K562 treated with DMSO at 1 percent for 24 hours (cell line): ENCODE data around the gene SYNRG. TPM values are rescaled to one million over a fixed set of nuclear protein-coding genes. Genes with fewer than 3 reads are reported as not detected.

Source experiments
- total RNA-seq: library from RNA; unstranded; fragments of 300-600 nt; gene quantifications from 2 replicates; pipeline ENCODE4 v1.2.3, GENCODE V29; 2022; ENCODE audit warnings: low read depth; ENCODE audit not compliant: insufficient read depth

Gene SYNRG, protein sequence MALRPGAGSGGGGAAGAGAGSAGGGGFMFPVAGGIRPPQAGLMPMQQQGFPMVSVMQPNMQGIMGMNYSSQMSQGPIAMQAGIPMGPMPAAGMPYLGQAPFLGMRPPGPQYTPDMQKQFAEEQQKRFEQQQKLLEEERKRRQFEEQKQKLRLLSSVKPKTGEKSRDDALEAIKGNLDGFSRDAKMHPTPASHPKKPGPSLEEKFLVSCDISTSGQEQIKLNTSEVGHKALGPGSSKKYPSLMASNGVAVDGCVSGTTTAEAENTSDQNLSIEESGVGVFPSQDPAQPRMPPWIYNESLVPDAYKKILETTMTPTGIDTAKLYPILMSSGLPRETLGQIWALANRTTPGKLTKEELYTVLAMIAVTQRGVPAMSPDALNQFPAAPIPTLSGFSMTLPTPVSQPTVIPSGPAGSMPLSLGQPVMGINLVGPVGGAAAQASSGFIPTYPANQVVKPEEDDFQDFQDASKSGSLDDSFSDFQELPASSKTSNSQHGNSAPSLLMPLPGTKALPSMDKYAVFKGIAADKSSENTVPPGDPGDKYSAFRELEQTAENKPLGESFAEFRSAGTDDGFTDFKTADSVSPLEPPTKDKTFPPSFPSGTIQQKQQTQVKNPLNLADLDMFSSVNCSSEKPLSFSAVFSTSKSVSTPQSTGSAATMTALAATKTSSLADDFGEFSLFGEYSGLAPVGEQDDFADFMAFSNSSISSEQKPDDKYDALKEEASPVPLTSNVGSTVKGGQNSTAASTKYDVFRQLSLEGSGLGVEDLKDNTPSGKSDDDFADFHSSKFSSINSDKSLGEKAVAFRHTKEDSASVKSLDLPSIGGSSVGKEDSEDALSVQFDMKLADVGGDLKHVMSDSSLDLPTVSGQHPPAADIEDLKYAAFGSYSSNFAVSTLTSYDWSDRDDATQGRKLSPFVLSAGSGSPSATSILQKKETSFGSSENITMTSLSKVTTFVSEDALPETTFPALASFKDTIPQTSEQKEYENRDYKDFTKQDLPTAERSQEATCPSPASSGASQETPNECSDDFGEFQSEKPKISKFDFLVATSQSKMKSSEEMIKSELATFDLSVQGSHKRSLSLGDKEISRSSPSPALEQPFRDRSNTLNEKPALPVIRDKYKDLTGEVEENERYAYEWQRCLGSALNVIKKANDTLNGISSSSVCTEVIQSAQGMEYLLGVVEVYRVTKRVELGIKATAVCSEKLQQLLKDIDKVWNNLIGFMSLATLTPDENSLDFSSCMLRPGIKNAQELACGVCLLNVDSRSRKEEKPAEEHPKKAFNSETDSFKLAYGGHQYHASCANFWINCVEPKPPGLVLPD (N-terminal part only)
- 16.4 and 23.4 TPM in 2 replicates for total RNA-seq

DNA sequence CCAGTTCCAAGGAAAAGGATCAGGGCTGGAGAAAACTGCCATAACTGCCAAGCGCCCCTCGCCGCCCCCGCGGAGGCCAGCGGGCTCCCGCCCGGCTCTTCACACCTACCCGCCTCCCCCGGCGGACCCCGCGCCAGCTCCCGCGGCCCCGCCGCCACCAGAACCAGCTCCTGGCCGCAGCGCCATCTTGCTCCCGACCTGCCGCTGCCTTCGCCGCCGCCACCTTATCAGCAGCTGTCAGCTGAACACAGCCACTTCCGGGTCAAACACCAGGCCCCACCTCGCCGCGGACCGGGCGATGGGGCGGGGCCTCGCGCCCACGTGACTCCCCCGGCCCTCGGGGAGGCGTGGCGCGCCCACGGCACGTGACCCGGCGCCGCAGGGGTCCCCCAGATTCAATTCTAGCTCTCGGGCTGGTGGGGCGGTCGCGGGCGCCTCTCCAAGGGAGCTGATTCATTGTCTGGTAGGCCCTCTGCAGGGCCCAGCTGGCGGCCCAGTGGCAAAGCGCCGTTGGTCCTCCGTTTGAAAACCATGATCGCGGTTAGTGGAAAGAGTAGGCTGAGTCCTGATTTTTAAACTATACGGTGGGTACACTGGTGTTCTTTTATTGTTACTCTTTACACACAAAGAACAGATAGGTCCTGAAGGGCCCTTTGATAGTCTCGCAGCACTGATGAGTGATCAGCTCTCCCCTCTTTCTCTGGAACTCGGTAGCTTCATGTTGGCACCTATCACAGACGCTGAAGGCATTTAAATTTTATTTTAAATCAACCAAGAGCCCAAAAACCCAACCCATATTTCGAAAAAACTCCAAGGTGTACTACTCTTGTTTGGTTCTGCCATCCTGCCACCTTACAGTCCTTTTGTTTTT is at the start of gene SYNRG:
Gene SYNRG, minus strand, starts transcription at position 249 of the 871 bp plus-strand sequence. Its CDS starts 63 bp downstream, at position 186.

DNA sequence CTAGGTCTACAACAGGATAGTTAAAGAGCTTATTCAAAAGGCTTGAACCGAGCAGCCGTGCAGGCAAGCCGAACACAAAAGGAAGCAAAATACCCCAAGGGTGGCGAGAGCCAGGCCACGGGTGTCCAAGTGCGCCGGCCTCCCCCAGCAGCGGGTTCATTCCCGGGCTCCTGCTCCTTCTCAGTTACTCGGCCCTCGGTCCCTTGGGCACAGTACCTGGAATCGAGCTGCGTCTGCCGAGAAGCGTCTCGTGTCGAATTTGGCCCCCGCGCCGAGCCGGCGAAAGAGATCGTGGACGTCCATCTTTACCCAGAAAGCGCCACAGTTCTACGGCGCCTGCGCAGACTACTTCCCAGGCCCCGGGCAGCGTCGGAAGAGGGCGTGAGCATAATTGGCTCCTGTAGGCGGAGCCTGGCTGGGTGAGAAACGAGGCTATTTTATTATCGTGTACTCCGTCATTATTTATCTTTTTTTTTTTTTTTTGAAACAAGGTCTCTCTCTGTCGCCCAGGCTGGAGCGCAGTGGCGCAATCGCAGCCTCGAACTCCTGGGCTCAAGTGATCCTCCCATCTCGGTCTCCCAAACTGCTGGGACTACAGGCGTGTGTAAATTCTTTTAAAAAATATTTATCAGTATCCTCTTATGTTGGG is 34.0 kb upstream of the SYNRG start, which contains the start of gene DDX52:
Gene DDX52, minus strand, starts transcription at position 329 of the 649 bp plus-strand sequence. Its CDS starts 26 bp downstream, at position 303.

DNA sequence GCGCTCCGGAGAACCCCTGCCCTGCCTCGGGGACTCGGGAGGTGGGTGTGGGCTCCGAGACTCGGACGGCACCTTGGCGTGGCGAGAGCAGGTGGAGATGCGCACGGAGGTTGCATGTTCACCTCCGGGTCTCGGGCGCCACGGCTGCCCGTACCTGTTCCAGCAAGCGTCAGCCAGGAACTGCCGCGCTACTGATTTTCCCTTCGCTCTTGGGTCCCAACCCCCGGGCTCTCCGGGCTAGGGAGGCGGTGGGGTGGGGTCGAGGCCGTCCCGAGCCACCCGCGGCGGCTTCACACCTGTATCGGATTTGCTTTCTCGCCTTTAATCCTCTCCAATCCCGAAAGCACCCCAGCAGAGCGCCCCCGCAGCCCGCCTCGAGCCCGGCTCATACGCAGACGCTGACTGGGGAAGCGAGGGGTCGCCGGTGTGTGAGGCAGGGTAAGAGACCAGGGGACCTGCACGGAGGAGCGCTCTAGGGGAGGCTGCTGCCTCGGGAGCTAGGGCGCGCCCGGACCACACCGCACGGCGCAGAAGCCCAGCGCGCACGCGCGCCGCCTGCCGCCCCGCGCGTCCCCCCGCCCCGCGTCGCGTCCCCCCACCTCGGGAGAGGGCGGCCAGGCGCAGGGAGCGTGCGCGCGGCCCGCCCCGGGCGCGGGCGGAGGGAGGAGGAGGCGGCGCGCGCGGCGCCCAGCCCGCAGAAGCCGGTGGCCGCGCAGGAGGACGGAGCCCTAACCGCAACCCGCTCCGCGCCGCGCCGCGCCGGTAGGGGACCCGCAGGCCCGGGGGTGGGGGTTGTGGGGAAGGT is 119.8 kb downstream of the SYNRG start, which contains the start of gene DUSP14:
Gene DUSP14, plus strand, starts transcription at position 695 of the 805 bp plus-strand sequence. CDS start 22,382 bp downstream, outside the sequence.

Other genes starting within 250 kb of the SYNRG start
- gene C17orf78, start 233.4 kb downstream of the SYNRG start, total RNA-seq = not detected in 2 replicates
- 29.8 and 32.4 TPM in 2 replicates for gene ACACA, start 202.6 kb downstream of the SYNRG start, total RNA-seq
- 4.8 and 7.4 TPM in 2 replicates for gene TADA2A, start 202.5 kb downstream of the SYNRG start, total RNA-seq
- 36.3 and 38.5 TPM in 2 replicates for gene DUSP14, start 119.5 kb downstream of the SYNRG start, total RNA-seq
- 8.7 and 9.2 TPM in 2 replicates for gene DDX52, start 34.0 kb upstream of the SYNRG start, total RNA-seq
- gene HNF1B, start 135.6 kb upstream of the SYNRG start, total RNA-seq = not detected in 2 replicates